ENCODE results near the gene VPS45.
"Not testable (repeated sequence)": the region's sequence is repeated elsewhere in the genome, so short reads cannot be mapped to it uniquely, and the experiment has no call there.

Gene VPS45

GRCh38 chr1:150067184-150068108 lies at the start of gene VPS45:
VPS45 (plus strand) TSS chr1:150067776; CDS start chr1:150067858, 82 bp downstream.
- DNase-seq (ENCODE audit: low read depth): peak; percentile 74

- no peak for DNase-seq (ENCODE audit: low read depth)
These were observed 49.4 kb upstream of the VPS45 start for GRCh38 chr1:150018165-150018564.

GRCh38 chr1:150020711-150021110 lies 46.9 kb upstream of the VPS45 start:
- DNase-seq (ENCODE audit: low read depth): no peak

- DNase-seq (ENCODE audit: low read depth): no peak
These were observed 46.3 kb upstream of the VPS45 start for GRCh38 chr1:150021191-150021694.

- DNase-seq (ENCODE audit: low read depth): no peak
These were observed 45.2 kb upstream of the VPS45 start for GRCh38 chr1:150022357-150022756.

GRCh38 chr1:150024156-150024555 lies 43.4 kb upstream of the VPS45 start:
- no peak for DNase-seq (ENCODE audit: low read depth)

- no peak for DNase-seq (ENCODE audit: low read depth)
These were observed 39.3 kb upstream of the VPS45 start for GRCh38 chr1:150028322-150028721.

- DNase-seq (ENCODE audit: low read depth): no peak
These were observed 33.2 kb upstream of the VPS45 start for GRCh38 chr1:150034336-150034735.

GRCh38 chr1:150049926-150050325 lies 17.6 kb upstream of the VPS45 start:
- no peak for DNase-seq (ENCODE audit: low read depth)

- DNase-seq (ENCODE audit: low read depth): no peak
These were observed 16.5 kb upstream of the VPS45 start for GRCh38 chr1:150051089-150051373.

- DNase-seq (ENCODE audit: low read depth): not testable (repeated sequence)
These were observed 15.6 kb upstream of the VPS45 start for GRCh38 chr1:150051905-150052412.

- DNase-seq (ENCODE audit: low read depth): no peak
These were observed 13.7 kb upstream of the VPS45 start for GRCh38 chr1:150053926-150054325.

GRCh38 chr1:150055507-150055906 lies 12.1 kb upstream of the VPS45 start:
- DNase-seq (ENCODE audit: low read depth): not testable (repeated sequence)

- no peak for DNase-seq (ENCODE audit: low read depth)
These were observed 11.2 kb upstream of the VPS45 start for GRCh38 chr1:150056407-150056806.

GRCh38 chr1:150060260-150060659 lies 7.3 kb upstream of the VPS45 start:
- no peak for DNase-seq (ENCODE audit: low read depth)

GRCh38 chr1:150061632-150062101 lies 5.9 kb upstream of the VPS45 start:
- DNase-seq (ENCODE audit: low read depth): no peak

GRCh38 chr1:150062113-150062512 lies 5.5 kb upstream of the VPS45 start:
- no peak for DNase-seq (ENCODE audit: low read depth)

- DNase-seq (ENCODE audit: low read depth): no peak
These were observed 2.2 kb upstream of the VPS45 start for GRCh38 chr1:150065184-150065871.

GRCh38 chr1:150066328-150066727 lies 1.2 kb upstream of the VPS45 start:
- DNase-seq (ENCODE audit: low read depth): no peak

GRCh38 chr1:150066838-150067183 lies 765 bp upstream of the VPS45 start:
- DNase-seq (ENCODE audit: low read depth): peak; percentile 17

- no peak for DNase-seq (ENCODE audit: low read depth)
These were observed 496 bp downstream of the VPS45 start for GRCh38 chr1:150068109-150068435.

GRCh38 chr1:150069923-150070322 lies 2.3 kb downstream of the VPS45 start:
- no peak for DNase-seq (ENCODE audit: low read depth)

- DNase-seq (ENCODE audit: low read depth): no peak
These were observed 5.4 kb downstream of the VPS45 start for GRCh38 chr1:150072959-150073358.

Data from activated T-helper 9 cell treated with anti-CD3 and anti-CD28 coated beads, Interleukin-2, amount 50 U/mL, for 16 hours (primary cell).